Body of pancreas (tissue), 4 donors: ENCODE results near the gene BMP7. TPM values are rescaled to one million over a fixed set of nuclear protein-coding genes. Genes with fewer than 3 reads are reported as not detected.

Experiments used
- ATAC-seq: fragments of 150-250 bp; one replicate; pipeline ENCODE4 v1.9.1; 2016
- DNase-seq, 4 donors: peaks; one replicate each; pipeline ENCODE4 v3.0.0-alpha.2; 2019
- H3K27ac ChIP-seq, 4 donors: fragments of 200-600 bp; sonication (generic); 1 replicate in 3 of 4; 2 replicates in 1 of 4; pipeline versions ENCODE4 v1.5.1 to v1.6.1; 2016 to 2019; ENCODE audit warnings: mild to moderate bottlenecking in 1 of 4, mixed read lengths in 1 of 4, moderate library complexity in 1 of 4
- H3K27me3 ChIP-seq, 2 donors: fragments of 200-600 bp; sonication (generic); one replicate each; pipeline ENCODE4 v1.6.0; 2016; ENCODE audit warnings: mild to moderate bottlenecking in 1 of 2
- H3K36me3 ChIP-seq, 2 donors: fragments of 200-600 bp; sonication (generic); replicated peaks in 1 of 2; 2 replicates each; pipeline ENCODE4 v1.5.1; 2016; ENCODE audit warnings: low read depth in 2 of 2; ENCODE audit not compliant: insufficient read depth in 1 of 2
- H3K4me1 ChIP-seq: fragments of 200-600 bp; sonication (generic); one replicate; pipeline ENCODE4 v1.6.0; 2016
- H3K4me3 ChIP-seq, 2 donors: fragments of 200-600 bp; sonication (generic); 1 replicate in 1 of 2; 2 replicates in 1 of 2; pipeline ENCODE4 v1.5.1; 2016 to 2019
- H3K9me3 ChIP-seq, 3 donors: fragments of 200-600 bp; sonication (generic); 1 replicate in 2 of 3; 2 replicates in 1 of 3; pipeline ENCODE4 v1.5.1; 2016
- CTCF ChIP-seq, 7 experiments: fragments of 450-650 bp in 4 of 7; fragments of 200-600 bp in 3 of 7; sonication (generic) in 3 of 7; IDR thresholded peaks; one replicate each; pipeline ENCODE4 v1.5.1; 2016 to 2019; ENCODE audit warnings: antibody characterized with exemption in 7 of 7
- POLR2A ChIP-seq, 3 donors: fragments of 450-650 bp; IDR thresholded peaks; one replicate each; pipeline ENCODE4 v1.6.1; 2016; ENCODE audit warnings: antibody characterized with exemption in 3 of 3, mild to moderate bottlenecking in 2 of 3
- whole genome bisulfite sequencing, 2 donors: methylation state at CpG; one replicate each; pipeline ENCODE4 v1.1.5; 2017; 5-methylcytosine and 5-hydroxymethylcytosine counted together
- intact Hi-C: fragments of 100-400 bp; cut with DNase I; formaldehyde crosslinking; loops from one replicate; pipeline ENCODE4 v1.15.1; 2023
- total RNA-seq, 2 donors: library from RNA; depleted of rRNA; stranded (reverse); fragments of >200 nt; gene quantifications; one replicate each; pipeline ENCODE4 v1.1.0, GENCODE V29; 2016

Gene BMP7
- total RNA-seq, 2 donors from 2014 or later: 4.2 TPM; not detected in 1

- TF ChIP-seq CTCF (IDR thresholded peaks at IDR 0.05) (no peak), POLR2A (IDR thresholded peaks at IDR 0.05) (no peak)
- no peak for DNase-seq
- WGBS, 2 donors: 83 to 89% methylated on average over 25 of the region's 25 CpGs
- no peaks in the 10 kb centered on the region for H3K27me3 ChIP-seq
- intact Hi-C loops: no loop called here
- H3K4me3 ChIP-seq: no peak overlapping the region
- peaks cover 0 to 4% (median 0%) of the 10 kb centered on the region in 3 donors for H3K9me3 ChIP-seq
- ATAC-seq: no peak
- H3K36me3 ChIP-seq: no peaks in the 10 kb centered on the region
- H3K27ac ChIP-seq: peak overlapping the region in 2 of 4 donors; percentile 51 to 73
- H3K4me1 ChIP-seq: peaks cover 22% of the 10 kb centered on the region
These were observed 54.4 kb downstream of the BMP7 start for GRCh38 chr20:57211908-57212533.

- TF ChIP-seq POLR2A (IDR thresholded peaks at IDR 0.05): no peak
- peaks cover 0 to 9% (median 0%) of the 10 kb centered on the region in 3 donors for H3K9me3 ChIP-seq
- ATAC-seq: no peak
- H3K27ac ChIP-seq: no peak overlapping the region
- H3K36me3 ChIP-seq: no peaks in the 10 kb centered on the region
- H3K4me3 ChIP-seq: no peak overlapping the region
- no peak for DNase-seq
- intact Hi-C loops: no loop called here
- peaks cover 22% of the 10 kb centered on the region for H3K4me1 ChIP-seq
- H3K27me3 ChIP-seq: no peaks in the 10 kb centered on the region
- WGBS, 2 donors: 94 to 96% methylated on average over 2 of the region's 2 CpGs
These were observed 55.0 kb downstream of the BMP7 start for GRCh38 chr20:57211406-57211805.

GRCh38 chr20:57210911-57211280 lies 55.5 kb downstream of the BMP7 start:
- WGBS, 2 donors: 95 to 98% methylated on average over 5 to 8 of the region's 8 CpGs

GRCh38 chr20:57210054-57210910 lies 56.2 kb downstream of the BMP7 start:
- Histone ChIP-seq H3K9me3 (peaks cover 0 to 12% (median 0%) of the 10 kb centered on the region in 3 donors), H3K36me3 (no peaks in the 10 kb centered on the region), H3K4me3 (no peak overlapping the region), H3K27ac (peak overlapping the region in 1 of 4 donors; percentile 50), H3K27me3 (no peaks in the 10 kb centered on the region), H3K4me1 (peaks cover 22% of the 10 kb centered on the region)
- intact Hi-C loops: no loop called here
- TF ChIP-seq POLR2A (IDR thresholded peaks at IDR 0.05): no peak
- no peak for TF ChIP-seq CTCF (IDR thresholded peaks at IDR 0.05)
- DNase-seq (peak; percentile 52 to 79 (median 74)), ATAC-seq (peak; percentile 76)
- 40 to 44% methylated on average over 11 to 23 of the region's 23 CpGs for WGBS, 2 donors

More at GRCh38 chr20:57210911-57211280, 55.5 kb downstream of the BMP7 start:
- H3K36me3 ChIP-seq: no peaks in the 10 kb centered on the region
- intact Hi-C loops: no loop called here
- no peak for DNase-seq
- no peak for TF ChIP-seq CTCF (IDR thresholded peaks at IDR 0.05)
- TF ChIP-seq POLR2A (IDR thresholded peaks at IDR 0.05): no peak
- no peak overlapping the region for H3K4me3 ChIP-seq
- no peak for ATAC-seq
- H3K4me1 ChIP-seq: peaks cover 22% of the 10 kb centered on the region
- H3K27ac ChIP-seq: no peak overlapping the region
- H3K9me3 ChIP-seq: peaks cover 0 to 12% (median 0%) of the 10 kb centered on the region in 3 donors
- no peaks in the 10 kb centered on the region for H3K27me3 ChIP-seq

- Histone ChIP-seq H3K4me3 (no peak overlapping the region), H3K27ac (peak overlapping the region in 1 of 4 donors; percentile 50), H3K27me3 (no peaks in the 10 kb centered on the region), H3K36me3 (no peaks in the 10 kb centered on the region), H3K4me1 (peaks cover 22% of the 10 kb centered on the region), H3K9me3 (peaks cover 0 to 12% (median 0%) of the 10 kb centered on the region in 3 donors)
- intact Hi-C loops: no loop called here
- no peak for DNase-seq
- 76% methylated on average over 3 of the region's 3 CpGs for WGBS, 2 donors
- no peak for TF ChIP-seq POLR2A (IDR thresholded peaks at IDR 0.05)
- no peak for TF ChIP-seq CTCF (IDR thresholded peaks at IDR 0.05)
- ATAC-seq: no peak
These were observed 57.0 kb downstream of the BMP7 start for GRCh38 chr20:57209413-57209812.
